Suprapubic skin (tissue), 4 donors: ENCODE data around the gene LHPP.

Experiments used
- EP300 ChIP-seq: sonication (generic); formaldehyde crosslinking; IDR thresholded peaks from one replicate; pipeline ENCODE4 v1.6.1; 2017; ENCODE audit warnings: antibody characterized with exemption
- POLR2A ChIP-seq, 2 donors: fragments of 450-650 bp; IDR thresholded peaks; one replicate each; pipeline ENCODE4 v1.6.1; 2017; ENCODE audit warnings: antibody characterized with exemption in 2 of 2, mild to moderate bottlenecking in 2 of 2, moderate library complexity in 2 of 2
- POLR2AphosphoS5 ChIP-seq, 3 donors: sonication (generic); formaldehyde crosslinking; IDR thresholded peaks; one replicate each; pipeline ENCODE4 v1.6.1; 2017; ENCODE audit warnings: antibody characterized with exemption in 3 of 3
- TF ChIP-seq, protein P1 (sequence below), 2 donors: fragments of 200-600 bp in 1 of 2; fragments of 450-650 bp in 1 of 2; sonication (generic) in 1 of 2; IDR thresholded peaks; one replicate each; pipeline ENCODE4 v1.5.1; 2016 to 2019; ENCODE audit warnings: antibody characterized with exemption in 2 of 2, mild to moderate bottlenecking in 1 of 2, moderate library complexity in 1 of 2

DNA sequence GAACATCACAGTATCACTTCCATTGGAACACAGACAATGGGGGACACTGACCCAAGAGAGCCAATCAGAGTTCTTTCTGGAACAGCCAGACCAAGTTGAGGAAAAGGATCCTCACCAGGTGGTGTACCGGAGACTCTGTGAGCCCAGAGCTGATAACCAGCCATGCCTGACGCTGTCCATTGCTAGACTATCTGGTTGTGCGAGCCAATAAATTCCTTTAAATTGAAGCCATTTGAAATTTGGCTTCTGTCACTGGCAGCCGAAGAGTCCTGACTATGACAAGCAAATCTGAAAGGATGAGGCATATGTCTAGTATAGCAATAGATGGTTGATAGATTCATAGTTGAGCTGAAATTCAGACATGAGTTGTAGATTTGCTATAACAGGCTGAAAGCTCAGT lies 3.1 kb upstream of the LHPP start:
- TF ChIP-seq POLR2A (IDR thresholded peaks at IDR 0.05) (no peak), POLR2AphosphoS5 (IDR thresholded peaks at IDR 0.05) (no peak), EP300 (no peak)
- TF ChIP-seq, protein P1, sequence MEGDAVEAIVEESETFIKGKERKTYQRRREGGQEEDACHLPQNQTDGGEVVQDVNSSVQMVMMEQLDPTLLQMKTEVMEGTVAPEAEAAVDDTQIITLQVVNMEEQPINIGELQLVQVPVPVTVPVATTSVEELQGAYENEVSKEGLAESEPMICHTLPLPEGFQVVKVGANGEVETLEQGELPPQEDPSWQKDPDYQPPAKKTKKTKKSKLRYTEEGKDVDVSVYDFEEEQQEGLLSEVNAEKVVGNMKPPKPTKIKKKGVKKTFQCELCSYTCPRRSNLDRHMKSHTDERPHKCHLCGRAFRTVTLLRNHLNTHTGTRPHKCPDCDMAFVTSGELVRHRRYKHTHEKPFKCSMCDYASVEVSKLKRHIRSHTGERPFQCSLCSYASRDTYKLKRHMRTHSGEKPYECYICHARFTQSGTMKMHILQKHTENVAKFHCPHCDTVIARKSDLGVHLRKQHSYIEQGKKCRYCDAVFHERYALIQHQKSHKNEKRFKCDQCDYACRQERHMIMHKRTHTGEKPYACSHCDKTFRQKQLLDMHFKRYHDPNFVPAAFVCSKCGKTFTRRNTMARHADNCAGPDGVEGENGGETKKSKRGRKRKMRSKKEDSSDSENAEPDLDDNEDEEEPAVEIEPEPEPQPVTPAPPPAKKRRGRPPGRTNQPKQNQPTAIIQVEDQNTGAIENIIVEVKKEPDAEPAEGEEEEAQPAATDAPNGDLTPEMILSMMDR (IDR thresholded peaks at IDR 0.05), result no peak
